AG09319 (cell line): ENCODE data around the gene SP4.

Experiments used
- DNase-seq: peaks from one replicate; pipeline ENCODE4 v3.0.0-alpha.2; 2010; ENCODE audit warnings: low read depth; ENCODE audit errors: extremely low read depth
- CTCF ChIP-seq: IDR thresholded peaks from 2 replicates; pipeline ENCODE4 v1.5.1; 2011; ENCODE audit warnings: low read depth, mild to moderate bottlenecking, inconsistent platforms, low read length, moderate library complexity

SP4 gene

GRCh38 chr7:21462081-21462480 is 34.2 kb downstream of the SP4 start:
- no peak for TF ChIP-seq CTCF

GRCh38 chr7:21463524-21463923 is 35.6 kb downstream of the SP4 start:
- no peak for TF ChIP-seq CTCF

More at GRCh38 chr7:21462081-21462480, 34.2 kb downstream of the SP4 start:
- no peak for DNase-seq

GRCh38 chr7:21468969-21469368 is 41.1 kb downstream of the SP4 start:
- no peak for DNase-seq
- no peak for TF ChIP-seq CTCF

More at GRCh38 chr7:21463524-21463923, 35.6 kb downstream of the SP4 start:
- no peak for DNase-seq

GRCh38 chr7:21469894-21470293 is 42.0 kb downstream of the SP4 start:
- no peak for DNase-seq

GRCh38 chr7:21472029-21472428 is 44.1 kb downstream of the SP4 start:
- DNase-seq, result no peak
- TF ChIP-seq CTCF, result no peak

More at GRCh38 chr7:21469894-21470293, 42.0 kb downstream of the SP4 start:
- no peak for TF ChIP-seq CTCF

GRCh38 chr7:21476429-21476828 is 48.5 kb downstream of the SP4 start:
- TF ChIP-seq CTCF, result no peak
- no peak for DNase-seq

GRCh38 chr7:21480693-21481403 is 53.0 kb downstream of the SP4 start:
- no peak for DNase-seq
- no peak for TF ChIP-seq CTCF
